NCI-H1092 treated with DMSO at 0.1 percent for 48 hours (cell line): ENCODE results near the gene CYP4X1.
"Not testable (repeated sequence)": the region's sequence is repeated elsewhere in the genome, so short reads cannot be mapped to it uniquely, and the experiment has no call there.

ENCODE experiments used
- DNase-seq: peaks from one replicate; lab custom pipeline; 2025; lab: John Stamatoyannopoulos, UW

The CYP4X1 gene

DNA sequence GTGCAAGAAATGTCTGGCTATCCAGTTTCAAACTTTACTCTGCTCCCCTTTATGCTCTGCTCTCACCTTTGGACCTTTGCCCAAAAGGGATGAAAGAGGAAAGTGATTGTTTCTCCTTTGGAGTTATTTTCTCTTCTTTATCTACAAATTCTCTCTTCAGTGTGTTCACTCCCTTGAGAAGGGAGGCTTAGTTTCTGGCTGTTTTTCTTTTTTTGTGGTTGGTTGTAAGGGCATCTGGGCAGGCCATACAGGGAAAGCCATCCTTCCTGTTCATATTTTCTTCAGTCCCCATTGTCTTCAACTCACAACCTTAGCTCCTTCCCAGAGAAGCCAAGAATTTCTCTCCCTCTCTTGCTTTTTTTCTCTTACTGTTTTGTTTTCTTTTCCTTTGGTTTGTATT, 46.0 kb downstream of the CYP4X1 start:
- not testable (repeated sequence) for DNase-seq

GRCh38 chr1:47089356-47089755, 65.9 kb downstream of the CYP4X1 start:
- DNase-seq: not testable (repeated sequence)

- not testable (repeated sequence) for DNase-seq
Measured at GRCh38 chr1:47091476-47091875, 68.0 kb downstream of the CYP4X1 start.
